IPS-NIHi7 (cell line): ENCODE measurements around the gene ZP3.
"Not testable (repeated sequence)": the region's sequence is repeated elsewhere in the genome, so short reads cannot be mapped to it uniquely, and the experiment has no call there.

Experiments used
- DNase-seq: peaks from one replicate; pipeline ENCODE4 v3.0.0; 2012; ENCODE audit warnings: mixed read lengths; ENCODE audit errors: extremely low spot score

Gene ZP3

GRCh38 chr7:76442664-76443446 is 18.1 kb downstream of the ZP3 start:
- DNase-seq = not testable (repeated sequence)

GRCh38 chr7:76443846-76444245 is 19.1 kb downstream of the ZP3 start:
- not testable (repeated sequence) for DNase-seq

- not testable (repeated sequence) for DNase-seq
Observed at GRCh38 chr7:76445577-76446008, 20.8 kb downstream of the ZP3 start.

- DNase-seq = not testable (repeated sequence)
Observed at GRCh38 chr7:76457017-76457416, 32.3 kb downstream of the ZP3 start.

DNA sequence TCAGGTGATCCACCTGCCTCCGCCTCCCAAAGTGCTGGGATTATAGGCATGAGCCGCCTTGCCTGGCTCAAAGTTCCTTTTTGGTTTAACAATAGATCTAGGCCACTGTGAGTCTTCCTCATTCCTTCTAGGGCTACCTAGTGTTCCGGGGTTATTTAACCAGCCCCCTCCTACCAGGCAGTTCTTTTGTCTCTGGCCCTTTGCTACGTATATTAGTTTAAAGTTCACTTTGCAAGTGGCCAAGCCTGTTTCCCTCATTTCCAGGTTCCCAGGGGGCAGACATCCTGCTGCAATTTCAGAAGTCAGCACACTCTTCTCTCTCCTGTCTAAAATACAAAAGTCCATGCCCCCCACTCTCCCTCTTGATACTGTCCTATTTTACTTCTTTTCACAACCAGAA is 33.8 kb downstream of the ZP3 start:
- not testable (repeated sequence) for DNase-seq

- DNase-seq = not testable (repeated sequence)
Observed at GRCh38 chr7:76460767-76461166, 36.0 kb downstream of the ZP3 start.

DNA sequence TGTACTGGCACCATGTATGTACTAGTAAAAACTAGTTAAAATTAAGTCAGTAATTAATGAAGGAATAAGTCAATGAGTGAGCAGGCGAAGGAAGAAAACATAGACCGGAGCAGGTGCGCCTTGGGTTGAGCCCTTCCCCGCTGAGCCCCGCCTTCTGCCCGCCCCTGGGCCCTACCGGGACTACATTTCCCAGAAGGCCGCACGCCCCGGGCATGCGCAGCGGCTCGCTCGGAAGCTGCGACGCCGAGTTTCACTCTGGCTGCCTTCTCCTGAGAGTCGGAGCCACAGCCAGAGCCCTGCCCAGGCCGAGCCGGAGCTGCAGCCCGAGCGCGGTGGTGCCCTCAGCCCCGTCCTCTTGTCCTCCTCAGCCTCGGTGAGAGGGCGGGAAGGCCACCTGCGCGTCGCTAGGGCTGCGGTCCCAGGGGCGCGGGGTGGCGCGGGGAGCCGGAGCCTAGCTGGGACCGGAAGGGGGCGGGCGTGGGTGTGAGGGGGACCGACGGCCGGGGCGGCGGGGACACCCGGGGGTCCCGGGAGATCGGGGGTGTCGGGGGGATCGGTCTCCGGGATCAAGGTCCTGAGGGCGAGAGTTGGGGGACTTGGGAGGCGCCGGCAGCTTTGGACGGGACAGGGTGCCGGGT is 36.8 kb downstream of the ZP3 start, which contains the start of gene DTX2:
TSS of gene DTX2 (plus strand) at position 246 of the 638 bp plus-strand sequence. CDS start 18,801 bp downstream, outside the sequence.
- DNase-seq = not testable (repeated sequence)

- DNase-seq = not testable (repeated sequence)
Observed at GRCh38 chr7:76462271-76462882, 37.6 kb downstream of the ZP3 start.

- not testable (repeated sequence) for DNase-seq
Observed at GRCh38 chr7:76464959-76465358, 40.2 kb downstream of the ZP3 start.

GRCh38 chr7:76465950-76466349 is 41.2 kb downstream of the ZP3 start:
- not testable (repeated sequence) for DNase-seq

DNA sequence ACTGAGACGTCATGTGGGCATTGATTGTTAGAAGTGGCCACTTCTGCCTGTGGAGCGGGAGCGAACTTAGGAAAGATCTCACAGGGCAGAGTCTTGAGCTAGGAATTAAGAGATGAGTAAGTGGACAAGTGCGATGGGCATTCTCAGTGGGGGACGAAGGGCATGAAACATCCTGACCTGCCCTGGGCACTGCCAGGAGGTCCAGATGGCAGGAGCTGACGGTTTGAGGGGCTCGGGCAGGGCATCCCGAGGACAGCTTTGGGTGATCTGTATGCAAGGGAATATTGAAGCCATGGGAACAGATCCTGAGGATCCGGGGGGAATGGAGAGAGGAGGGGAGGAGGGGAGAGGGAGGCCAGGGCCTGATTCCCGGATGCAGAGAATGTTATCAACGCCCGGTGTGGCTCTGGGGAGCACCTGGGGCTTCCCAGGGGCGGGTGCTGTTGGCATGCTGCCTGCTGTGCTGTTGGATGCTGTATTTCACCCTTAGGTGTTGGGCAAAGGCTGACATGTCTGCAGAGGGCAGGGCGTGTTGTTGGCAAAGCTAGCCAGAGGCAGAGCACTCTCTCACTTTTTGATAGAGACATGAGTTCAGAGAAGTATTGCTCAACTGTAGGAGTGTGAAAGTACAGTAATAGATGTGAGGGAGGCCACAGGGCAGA is 43.1 kb downstream of the ZP3 start:
- DNase-seq = not testable (repeated sequence)

GRCh38 chr7:76471556-76472221 is 46.9 kb downstream of the ZP3 start:
- DNase-seq = not testable (repeated sequence)

DNA sequence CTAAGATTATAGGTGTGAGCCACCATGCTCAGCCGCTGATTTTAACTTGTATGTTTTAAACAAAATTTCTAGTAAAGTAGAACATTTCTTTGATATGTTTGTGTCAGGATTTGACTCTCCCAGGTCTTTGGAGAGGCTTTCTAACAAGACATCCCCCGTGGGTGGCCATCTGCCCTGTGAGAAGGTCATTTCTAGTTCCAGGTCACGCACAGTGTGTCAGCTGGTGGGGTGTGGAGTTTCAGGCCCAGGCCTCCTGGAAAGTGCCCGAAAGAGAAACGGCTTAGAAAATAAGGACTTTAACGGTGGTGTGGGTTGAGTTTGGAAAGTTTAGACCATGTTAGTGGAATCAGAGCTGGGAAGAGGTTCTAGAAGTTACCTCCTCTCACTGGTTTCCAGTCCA is 48.3 kb downstream of the ZP3 start:
- DNase-seq = not testable (repeated sequence)

DNA sequence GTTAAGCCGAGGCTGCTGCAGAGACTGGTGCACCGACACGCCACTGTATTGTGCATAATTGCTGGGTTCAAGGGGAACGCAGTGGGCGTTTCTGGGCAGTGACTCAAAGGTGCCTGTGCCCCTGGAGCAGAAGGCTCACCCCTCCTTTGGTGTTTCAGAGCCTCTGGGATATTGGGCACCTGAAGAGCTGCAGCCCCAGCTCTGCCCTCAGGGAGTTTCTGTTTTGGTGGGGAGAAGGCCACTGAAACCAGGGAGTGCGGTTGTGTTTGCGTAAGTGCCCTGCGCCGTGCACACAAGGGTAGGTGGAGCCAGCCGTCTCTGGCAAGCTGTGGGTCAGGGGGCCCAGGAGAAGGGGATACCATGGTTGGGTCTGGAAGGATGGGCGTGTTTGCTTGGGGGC is 51.5 kb downstream of the ZP3 start:
- not testable (repeated sequence) for DNase-seq

GRCh38 chr7:76476742-76477474 is 52.2 kb downstream of the ZP3 start:
- not testable (repeated sequence) for DNase-seq

DNA sequence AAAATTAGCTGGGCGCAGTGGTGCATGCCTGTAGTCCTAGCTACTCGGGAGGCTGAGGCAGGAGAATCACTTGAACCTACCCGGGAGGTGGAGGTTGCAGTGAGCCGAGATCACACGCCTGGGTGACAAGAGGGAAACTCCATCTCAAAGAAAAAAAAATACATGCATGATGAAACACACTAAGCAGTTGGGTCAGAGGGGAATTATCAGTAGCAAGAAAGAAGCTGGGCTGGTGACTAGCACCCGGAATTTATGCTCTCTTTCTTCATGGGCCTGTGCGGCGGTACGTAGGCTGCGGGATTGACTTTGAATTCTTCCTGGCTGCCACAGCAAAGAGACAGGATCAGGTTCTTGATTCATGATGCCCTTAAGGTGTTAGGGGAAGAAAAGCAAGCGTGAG is 54.9 kb downstream of the ZP3 start:
- not testable (repeated sequence) for DNase-seq

GRCh38 chr7:76480403-76481253 is 55.9 kb downstream of the ZP3 start:
- not testable (repeated sequence) for DNase-seq

DNA sequence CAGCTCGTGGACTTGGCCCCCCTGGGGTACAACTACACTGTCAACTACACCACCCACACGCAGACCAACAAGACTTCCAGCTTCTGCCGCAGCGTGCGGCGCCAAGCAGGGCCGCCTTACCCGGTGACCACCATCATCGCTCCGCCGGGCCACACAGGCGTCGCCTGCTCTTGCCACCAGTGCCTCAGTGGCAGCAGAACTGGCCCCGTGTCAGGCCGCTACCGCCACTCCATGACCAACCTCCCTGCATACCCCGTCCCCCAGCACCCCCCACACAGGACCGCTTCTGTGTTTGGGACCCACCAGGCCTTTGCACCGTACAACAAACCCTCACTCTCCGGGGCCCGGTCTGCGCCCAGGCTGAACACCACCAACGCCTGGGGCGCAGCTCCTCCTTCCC is 57.9 kb downstream of the ZP3 start:
- not testable (repeated sequence) for DNase-seq

GRCh38 chr7:76483081-76483480 is 58.3 kb downstream of the ZP3 start:
- DNase-seq = not testable (repeated sequence)

DNA sequence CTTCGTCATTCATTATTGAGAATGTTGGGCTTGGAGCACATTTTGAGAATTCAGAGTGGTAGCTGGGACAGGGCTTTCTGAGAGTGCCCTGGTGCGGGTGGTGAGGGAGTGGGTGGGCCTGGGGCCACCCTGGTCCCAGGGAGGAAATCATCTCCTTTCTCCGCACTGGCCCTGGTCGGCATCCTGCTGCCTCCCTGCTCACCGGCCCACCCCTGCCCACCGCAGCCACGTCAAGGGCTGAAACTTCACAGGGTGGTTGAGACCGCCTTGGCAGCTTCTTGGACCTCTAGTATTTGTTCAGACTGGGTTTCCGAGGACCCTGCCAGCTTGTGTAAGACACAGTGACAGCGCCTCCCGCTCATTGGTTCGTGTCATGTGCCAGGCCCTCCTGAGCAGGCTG is 59.7 kb downstream of the ZP3 start:
- not testable (repeated sequence) for DNase-seq
